ENCODE measurements around the gene LDB1. TPM values are rescaled to one million over a fixed set of nuclear protein-coding genes. Genes with fewer than 3 reads are reported as not detected.

The LDB1 gene
- total RNA-seq, 4 donors from 2014 or later = 49.8 to 67.3 (median 54.8) TPM

- no peak for TF ChIP-seq CTCF (IDR thresholded peaks at IDR 0.05)
- TF ChIP-seq POLR2A (IDR thresholded peaks at IDR 0.05) = no peak
- H3K27ac ChIP-seq = no peak overlapping the region
- WGBS, 2 donors = 98 to 99% methylated on average over 7 of the region's 7 CpGs
- intact Hi-C loops (cut with DNase I) = no loop called here
- H3K4me1 ChIP-seq = no peaks in the 10 kb centered on the region
- DNase-seq = no peak
- H3K36me3 ChIP-seq = no peaks in the 10 kb centered on the region
- no peaks in the 10 kb centered on the region for H3K27me3 ChIP-seq
- H3K9me3 ChIP-seq = no peaks in the 10 kb centered on the region
- H3K4me3 ChIP-seq (replicated peaks in 1 of 3) = no peak overlapping the region
Measured at GRCh38 chr10:102096449-102096848, 23.7 kb downstream of the LDB1 start.

- no peak overlapping the region for H3K4me3 ChIP-seq (replicated peaks in 1 of 3)
- no peak overlapping the region for H3K27ac ChIP-seq
- DNase-seq = no peak
- TF ChIP-seq POLR2A (IDR thresholded peaks at IDR 0.05) = no peak
- intact Hi-C loops (cut with DNase I) = no loop called here
- no peaks in the 10 kb centered on the region for H3K36me3 ChIP-seq
- 34 to 81% methylated on average over 2 of the region's 2 CpGs for WGBS, 2 donors
- no peaks in the 10 kb centered on the region for H3K9me3 ChIP-seq
- H3K27me3 ChIP-seq = no peaks in the 10 kb centered on the region
- H3K4me1 ChIP-seq = no peaks in the 10 kb centered on the region
Measured at GRCh38 chr10:102090772-102091171, 29.4 kb downstream of the LDB1 start.

- no peak for DNase-seq
- Histone ChIP-seq H3K36me3 (no peaks in the 10 kb centered on the region), H3K9me3 (no peaks in the 10 kb centered on the region), H3K27ac (no peak overlapping the region), H3K27me3 (no peaks in the 10 kb centered on the region), H3K4me1 (no peaks in the 10 kb centered on the region), H3K4me3 (replicated peaks in 1 of 3) (no peak overlapping the region)
- intact Hi-C loops (cut with DNase I) = no loop called here
- 97% methylated on average over 8 of the region's 8 CpGs for WGBS, 2 donors
- TF ChIP-seq CTCF (IDR thresholded peaks at IDR 0.05) = no peak
- TF ChIP-seq POLR2A (IDR thresholded peaks at IDR 0.05) = no peak
Measured at GRCh38 chr10:102086196-102086595, 34.0 kb downstream of the LDB1 start.

- WGBS, 2 donors = 94 to 96% methylated on average over 3 of the region's 3 CpGs
- no peak overlapping the region for H3K27ac ChIP-seq
- H3K4me1 ChIP-seq = no peaks in the 10 kb centered on the region
- H3K36me3 ChIP-seq = no peaks in the 10 kb centered on the region
- no peaks in the 10 kb centered on the region for H3K9me3 ChIP-seq
- H3K4me3 ChIP-seq (replicated peaks in 1 of 3) = no peak overlapping the region
- intact Hi-C loops (cut with DNase I) = no loop called here
- no peak for TF ChIP-seq CTCF (IDR thresholded peaks at IDR 0.05)
- no peak for TF ChIP-seq POLR2A (IDR thresholded peaks at IDR 0.05)
- no peaks in the 10 kb centered on the region for H3K27me3 ChIP-seq
- no peak for DNase-seq
Measured at GRCh38 chr10:102085336-102085735, 34.8 kb downstream of the LDB1 start.

- intact Hi-C loops (cut with DNase I) = no loop called here
- no peaks in the 10 kb centered on the region for H3K9me3 ChIP-seq
- H3K27me3 ChIP-seq = no peaks in the 10 kb centered on the region
- H3K4me1 ChIP-seq = no peaks in the 10 kb centered on the region
- TF ChIP-seq POLR2A (IDR thresholded peaks at IDR 0.05) = no peak
- no peak for TF ChIP-seq CTCF (IDR thresholded peaks at IDR 0.05)
- H3K4me3 ChIP-seq (replicated peaks in 1 of 3) = no peak overlapping the region
- H3K27ac ChIP-seq = no peak overlapping the region
- 92 to 94% methylated on average over 3 of the region's 3 CpGs for WGBS, 2 donors
- no peak for DNase-seq
- no peaks in the 10 kb centered on the region for H3K36me3 ChIP-seq
Measured at GRCh38 chr10:102083541-102083940, 36.6 kb downstream of the LDB1 start.
